AG08395 (cell line): ENCODE data around the gene TNS3.

Experiments used
- DNase-seq: peaks from one replicate; pipeline ENCODE4 v3.0.0; 2012; ENCODE audit warnings: mixed read lengths, low spot score

Gene TNS3

GRCh38 chr7:47521816-47522561, 59.9 kb downstream of the TNS3 start:
- DNase-seq = no peak

DNA sequence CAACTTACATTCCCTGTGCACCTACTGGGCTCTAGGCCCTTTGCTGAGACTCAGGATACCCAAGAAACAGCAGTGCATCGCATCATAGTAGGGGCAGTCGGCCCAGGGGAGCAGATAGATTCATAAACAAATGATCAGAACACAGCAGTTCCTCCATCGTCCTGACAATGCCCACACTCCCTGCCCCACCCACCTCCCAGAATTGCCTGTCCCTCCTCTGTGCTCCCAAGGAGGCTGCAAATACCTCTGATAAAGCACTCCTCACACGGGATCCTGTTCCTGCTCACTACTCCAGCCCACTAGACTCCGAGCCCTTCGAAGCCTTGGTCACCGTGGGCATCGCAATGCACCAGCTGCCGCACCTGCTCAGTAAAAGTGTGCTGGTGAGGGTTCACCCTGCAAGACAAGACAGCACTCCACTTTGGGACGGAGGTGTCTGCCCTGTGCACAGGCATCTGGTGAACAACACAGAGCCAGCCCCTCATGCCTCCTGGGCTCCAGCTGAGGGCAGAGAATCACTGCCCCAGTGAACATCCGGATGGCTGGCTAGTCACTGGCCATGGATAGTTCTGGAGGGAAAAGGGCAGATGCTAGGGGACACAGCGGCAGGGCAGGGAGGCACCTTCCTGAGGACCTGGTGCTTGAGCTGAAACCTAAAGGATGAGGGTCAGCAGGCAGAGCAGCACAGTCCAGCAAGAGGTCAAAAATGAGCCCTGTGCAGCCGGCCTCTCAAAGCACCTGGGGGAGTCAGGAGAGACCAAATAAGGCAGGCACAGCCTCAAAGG, 60.7 kb downstream of the TNS3 start:
- DNase-seq = no peak

GRCh38 chr7:47520406-47520805, 61.5 kb downstream of the TNS3 start:
- peak; percentile 89 for DNase-seq

DNA sequence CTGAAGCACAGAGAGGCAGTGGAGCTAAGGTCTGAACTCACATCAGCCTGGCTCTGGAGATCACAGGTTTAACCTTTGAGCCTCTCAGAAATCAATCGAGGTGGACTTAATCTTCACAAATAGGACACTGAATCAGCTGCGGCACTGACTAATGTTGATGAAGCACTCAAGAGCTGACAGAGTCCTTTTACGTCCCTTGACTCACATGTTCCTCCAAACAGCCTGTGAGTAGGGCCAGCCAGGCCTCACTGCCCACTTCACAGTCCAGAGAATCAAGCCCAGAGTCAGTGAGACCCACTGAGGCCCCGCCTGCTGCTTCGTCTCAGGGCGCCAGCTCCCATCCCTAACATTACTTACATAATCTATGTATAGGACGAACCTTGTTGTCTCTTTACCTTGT, 63.1 kb downstream of the TNS3 start:
- DNase-seq = peak; percentile 39

DNA sequence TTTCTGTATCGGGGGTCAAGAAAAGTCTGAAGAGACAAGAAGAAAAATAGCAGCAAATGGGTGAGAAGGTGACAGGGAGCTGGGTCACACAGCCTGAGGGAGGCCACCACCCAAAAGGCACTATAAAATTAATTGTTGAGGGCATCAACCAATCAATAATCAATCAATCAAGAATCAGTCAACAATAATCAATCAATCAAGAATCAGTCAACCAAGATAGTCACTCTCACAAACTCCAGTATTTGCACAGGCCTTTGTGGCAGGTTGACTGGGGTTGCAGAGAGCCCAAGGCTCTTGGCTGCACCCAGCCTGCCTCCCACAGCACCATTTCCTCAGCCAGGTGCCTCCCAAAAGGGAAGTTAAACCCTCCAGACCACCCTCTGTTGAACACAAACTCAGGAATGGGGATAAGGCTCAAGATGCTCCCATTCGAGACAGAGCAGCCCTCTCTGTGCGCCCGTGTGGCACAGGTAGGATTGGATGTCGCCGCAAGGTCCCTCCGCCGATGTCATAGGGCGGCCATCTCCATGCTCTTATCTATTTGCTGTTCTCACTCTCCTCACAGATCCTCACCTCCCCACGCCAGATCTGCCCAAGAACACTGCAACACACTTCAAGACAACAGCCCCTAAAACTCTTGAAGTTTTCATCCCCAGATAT, 64.0 kb downstream of the TNS3 start:
- no peak for DNase-seq

GRCh38 chr7:47516985-47517600, 64.8 kb downstream of the TNS3 start:
- no peak for DNase-seq

DNA sequence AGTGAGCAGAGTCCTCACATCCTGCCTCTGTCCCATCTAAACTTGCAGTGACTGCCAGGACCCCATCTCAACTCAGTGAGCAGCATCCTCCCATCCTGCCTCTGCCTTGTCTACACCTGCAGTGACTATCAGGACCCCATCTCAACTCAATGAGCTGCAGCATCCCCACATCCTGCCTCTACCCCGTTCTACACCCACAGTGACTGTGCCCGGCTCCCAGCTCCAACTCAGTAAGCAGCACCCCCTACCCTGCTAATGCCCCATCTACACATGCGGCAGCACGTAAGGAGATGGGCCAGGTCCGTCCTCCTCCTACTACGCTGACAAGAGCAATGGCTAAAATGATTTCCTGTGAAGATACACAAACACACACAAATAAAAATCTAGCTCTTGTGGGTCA, 65.5 kb downstream of the TNS3 start:
- no peak for DNase-seq

- DNase-seq = no peak
Measured at GRCh38 chr7:47515305-47515834, 66.5 kb downstream of the TNS3 start.

DNA sequence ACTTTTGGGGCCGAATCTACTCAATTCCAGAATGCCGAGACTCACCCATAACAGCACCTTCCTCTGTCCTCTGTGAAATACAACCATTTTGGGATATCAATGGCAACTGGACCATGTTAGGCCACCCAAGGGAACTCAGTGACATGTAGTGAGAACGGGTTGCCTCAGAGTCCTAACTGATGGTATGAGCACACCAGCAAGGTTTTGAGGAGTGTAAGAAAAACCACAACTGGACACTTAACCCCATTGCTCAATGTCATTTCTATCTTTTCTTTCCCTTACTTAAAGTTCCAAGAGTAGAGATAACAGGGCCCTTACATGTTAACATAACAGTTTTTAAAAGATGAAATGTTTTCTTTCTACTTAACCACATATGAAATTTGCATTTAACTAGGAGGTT, 67.1 kb downstream of the TNS3 start:
- DNase-seq = no peak

GRCh38 chr7:47514367-47514766, 67.5 kb downstream of the TNS3 start:
- DNase-seq = no peak

- peak; percentile 76 for DNase-seq
Measured at GRCh38 chr7:47513741-47514241, 68.1 kb downstream of the TNS3 start.

DNA sequence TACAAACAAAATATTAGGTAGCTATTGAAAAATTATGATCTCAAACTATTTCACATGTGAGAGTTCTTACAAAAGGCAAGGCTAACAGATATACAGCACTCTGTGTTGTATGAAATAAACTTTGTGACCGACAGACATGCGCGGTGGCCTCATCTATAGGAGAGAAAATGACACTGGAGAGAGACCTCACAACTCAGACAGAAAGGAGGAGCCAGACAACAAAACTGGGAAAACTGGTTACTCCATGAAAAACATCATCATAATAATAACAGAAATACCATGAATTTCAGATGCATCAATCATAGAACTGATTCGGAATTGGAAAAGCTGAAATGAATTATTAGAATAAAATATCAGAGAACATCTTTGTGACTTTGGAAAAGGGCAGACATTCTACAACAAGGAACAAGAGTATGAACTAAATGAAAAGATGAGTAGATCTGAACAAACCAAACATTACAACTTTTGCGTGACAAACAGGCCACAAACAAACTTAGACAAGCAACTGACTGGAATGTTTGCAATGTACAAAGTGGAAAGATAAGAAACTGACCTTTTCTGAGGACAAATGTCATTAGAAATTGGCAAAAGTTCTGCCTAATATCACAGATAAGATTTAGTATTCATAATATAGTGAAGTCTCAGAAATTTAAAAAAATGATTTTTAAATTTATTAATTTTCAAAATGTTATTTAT, 69.3 kb downstream of the TNS3 start:
- DNase-seq = no peak

GRCh38 chr7:47511699-47512370, 70.1 kb downstream of the TNS3 start:
- DNase-seq = no peak

DNA sequence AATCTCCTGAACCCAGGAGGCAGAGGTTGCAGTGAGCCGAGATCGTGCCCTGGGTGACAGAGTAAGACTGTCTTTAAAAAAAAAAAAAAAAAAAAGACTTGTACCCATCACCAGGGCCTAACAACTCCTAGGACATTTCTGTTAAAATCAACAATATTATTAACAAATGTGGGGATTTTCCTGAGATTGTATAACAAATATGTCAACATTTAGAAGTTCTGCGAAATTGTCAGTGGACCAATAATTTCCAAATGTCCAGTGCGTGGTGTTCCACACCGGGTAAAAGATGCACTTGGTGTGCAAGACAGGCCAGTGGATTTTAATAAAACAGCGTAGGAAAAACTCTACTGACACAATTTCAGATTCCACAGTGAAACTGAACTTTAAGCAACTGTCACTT, 71.1 kb downstream of the TNS3 start:
- no peak for DNase-seq

- DNase-seq = no peak
Measured at GRCh38 chr7:47510192-47510591, 71.7 kb downstream of the TNS3 start.

GRCh38 chr7:47509571-47509970, 72.3 kb downstream of the TNS3 start:
- no peak for DNase-seq

DNA sequence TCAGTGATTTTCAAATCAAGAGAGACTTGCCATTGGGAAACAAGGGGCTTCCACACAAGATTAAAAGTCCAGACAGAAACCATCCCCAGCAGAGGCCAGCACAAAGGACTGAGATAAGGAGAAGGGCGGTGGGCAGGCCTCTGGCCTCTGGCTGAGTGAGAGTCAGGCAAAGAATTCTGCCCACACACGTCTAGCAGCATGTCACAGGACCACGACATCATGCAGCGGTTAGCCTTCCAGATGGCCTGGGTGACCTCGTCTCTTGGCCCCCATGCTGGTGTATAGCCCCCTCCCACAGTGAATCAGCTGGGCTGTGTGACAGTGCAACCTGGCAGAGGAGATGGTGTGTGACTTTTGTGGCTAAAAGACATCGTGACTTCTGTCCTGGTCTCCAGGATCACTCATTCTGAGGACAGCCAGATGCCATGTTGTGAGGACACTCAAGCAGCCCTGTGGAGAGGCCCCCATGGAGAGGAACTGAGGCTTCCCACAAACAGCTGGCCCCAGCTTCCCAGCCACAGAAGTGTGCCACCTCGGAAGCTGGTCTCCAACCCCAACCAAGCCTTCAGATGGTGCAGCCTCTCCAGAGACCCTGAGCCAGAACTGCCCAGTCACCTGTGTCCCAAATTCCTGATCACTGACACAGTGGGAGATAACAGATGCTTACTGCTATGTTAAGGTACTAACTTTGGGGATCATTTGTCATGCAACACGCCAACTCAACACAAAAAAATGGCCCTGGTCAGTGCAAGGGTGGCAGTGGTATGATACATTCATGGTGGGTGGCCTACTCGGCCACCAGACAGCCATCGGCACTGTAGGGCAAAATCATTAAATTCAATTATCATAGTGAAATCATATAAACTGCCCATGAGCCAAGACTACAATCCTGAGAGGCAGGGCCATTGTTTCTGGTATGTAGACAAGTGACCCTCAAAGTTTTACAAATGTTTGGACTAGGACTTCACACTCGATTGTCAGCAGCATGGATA, 73.2 kb downstream of the TNS3 start:
- no peak for DNase-seq

- no peak for DNase-seq
Measured at GRCh38 chr7:47507522-47507921, 74.4 kb downstream of the TNS3 start.
